Mesodermal cell (in vitro differentiated cells): ENCODE data around the gene CDH23.

Experiments
- H3K27ac ChIP-seq: 2 replicates; pipeline ENCODE4 v1.7.0; 2013; ENCODE audit warnings: mild to moderate bottlenecking, low read depth, low read length, moderate library complexity; ENCODE audit not compliant: severe bottlenecking
- H3K36me3 ChIP-seq: 2 replicates; pipeline ENCODE4 v1.7.1; 2013; ENCODE audit warnings: mild to moderate bottlenecking, low read length, moderate library complexity; ENCODE audit not compliant: control insufficient read depth, insufficient read depth
- H3K4me1 ChIP-seq: one replicate; pipeline ENCODE4 v1.7.1; 2013; ENCODE audit warnings: mild to moderate bottlenecking, low read length; ENCODE audit not compliant: insufficient read depth, control insufficient read depth, poor library complexity, severe bottlenecking
- H3K4me3 ChIP-seq: 2 replicates; pipeline ENCODE4 v1.7.0; 2013; ENCODE audit warnings: low read length, control low read depth, mild to moderate bottlenecking; ENCODE audit not compliant: insufficient read depth, poor library complexity, severe bottlenecking; ENCODE audit errors: extremely low read depth
- H3K9me3 ChIP-seq: 2 replicates; pipeline ENCODE4 v1.7.1; 2013; ENCODE audit warnings: mild to moderate bottlenecking, low read length, moderate library complexity; ENCODE audit not compliant: control insufficient read depth
- WGBS, 2 experiments: methylation state at CpG; one replicate each; pipeline ENCODE4 v1.1.5; 2013; ENCODE audit warnings: missing lambda C conversion rate in 2 of 2; ENCODE audit not compliant: insufficient coverage in 2 of 2; 5-methylcytosine and 5-hydroxymethylcytosine counted together

CDH23 gene

DNA sequence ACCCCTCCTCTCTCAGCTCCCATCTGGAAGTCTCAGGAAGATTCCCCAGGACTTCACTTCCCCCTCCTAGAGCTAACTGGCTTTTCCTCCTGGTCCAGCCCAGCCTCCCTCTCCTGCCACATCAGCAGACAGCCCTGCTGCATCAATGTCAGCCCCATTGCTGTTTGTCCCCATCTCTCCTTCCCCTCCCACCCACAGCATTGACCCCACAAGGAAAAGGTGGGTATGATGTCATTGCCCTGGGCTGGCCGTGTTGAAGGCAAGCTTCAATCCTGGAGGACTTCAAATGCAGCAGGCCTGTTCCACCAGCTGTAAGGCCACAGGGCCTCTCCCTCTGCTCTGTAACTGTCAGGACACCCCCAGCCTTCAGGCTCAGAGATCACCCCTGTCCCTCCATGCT is 256.3 kb downstream of the CDH23 start:
- H3K9me3 ChIP-seq = no peaks in the 10 kb centered on the region
- no peak overlapping the region for H3K27ac ChIP-seq
- 77 to 100% methylated on average over 1 of the region's 1 CpG for WGBS, 2 experiments

DNA sequence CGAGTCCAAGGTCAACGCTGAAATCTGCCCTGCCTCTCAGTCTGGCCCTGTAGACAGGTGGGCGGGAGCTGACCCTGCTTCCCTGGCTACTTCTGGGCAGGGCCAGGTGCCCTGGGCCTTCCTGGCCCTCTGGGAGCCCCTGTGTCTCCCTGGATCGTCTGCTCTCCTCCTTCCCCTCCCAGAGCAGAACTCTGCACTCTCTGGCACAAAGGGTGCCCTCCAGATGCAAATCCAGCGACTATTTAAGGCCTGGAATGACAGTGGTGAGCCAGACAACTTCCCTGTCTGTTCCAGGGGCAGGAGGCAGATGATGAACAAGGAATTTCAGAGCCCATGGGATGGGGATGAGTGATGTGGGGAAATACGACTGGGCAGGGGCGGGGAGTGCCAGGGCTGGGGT is 259.5 kb downstream of the CDH23 start:
- H3K4me3 ChIP-seq = no peak overlapping the region
- peaks cover 9% of the 10 kb centered on the region for H3K4me1 ChIP-seq
- WGBS, 2 experiments = 88 to 90% methylated on average over 6 to 7 of the region's 7 CpGs
- no peaks in the 10 kb centered on the region for H3K36me3 ChIP-seq
- H3K9me3 ChIP-seq = no peaks in the 10 kb centered on the region
- H3K27ac ChIP-seq = no peak overlapping the region

More for the DNA sequence above, 256.3 kb downstream of the CDH23 start:
- Histone ChIP-seq H3K36me3 (no peaks in the 10 kb centered on the region), H3K4me1 (peaks cover 8% of the 10 kb centered on the region), H3K4me3 (no peak overlapping the region)

DNA sequence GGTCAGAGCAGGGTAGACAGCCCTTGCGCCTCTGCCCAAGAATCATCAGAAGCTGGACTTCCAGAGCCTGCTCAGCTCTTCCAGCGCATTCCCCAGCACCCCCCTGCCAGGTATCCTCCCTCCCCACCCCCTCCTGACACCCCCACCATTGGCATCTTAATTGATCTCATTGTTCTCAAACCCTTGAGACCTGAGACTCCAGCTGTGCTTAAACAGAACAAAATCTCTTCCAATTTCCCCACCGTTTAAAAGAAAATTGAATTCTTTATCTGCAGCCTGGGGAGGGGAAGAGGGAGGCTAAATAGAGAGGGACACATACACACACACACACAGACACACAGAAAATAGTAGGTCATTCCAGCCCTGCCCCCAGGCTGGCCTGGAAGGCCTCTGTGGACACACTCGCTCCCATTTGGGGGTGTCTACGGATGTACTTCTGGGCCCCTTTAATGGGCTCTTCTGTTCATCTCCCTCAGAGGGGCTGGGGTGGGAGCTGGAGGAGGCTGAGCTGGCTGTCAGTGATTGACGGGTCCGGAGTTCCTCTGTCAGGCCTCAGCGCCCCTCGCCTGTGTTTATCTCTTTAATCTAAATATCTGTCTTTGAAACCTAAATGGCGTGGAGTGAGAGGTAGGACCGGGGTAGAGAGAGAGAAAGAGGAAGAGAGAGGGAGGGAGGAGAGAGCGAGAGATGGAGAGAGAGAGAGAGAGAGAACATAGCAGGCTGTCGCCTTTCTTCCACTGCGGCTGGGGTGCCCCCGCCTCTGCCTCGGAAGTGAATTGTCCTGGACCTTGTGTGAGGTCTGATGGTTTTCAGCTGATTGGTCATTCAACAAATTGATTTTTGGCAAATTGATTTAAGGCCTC is 261.1 kb downstream of the CDH23 start:
- WGBS, 2 experiments = 31 to 38% methylated on average over 9 to 10 of the region's 16 CpGs
- H3K4me3 ChIP-seq = no peak overlapping the region
- H3K27ac ChIP-seq = no peak overlapping the region
- peaks cover 9% of the 10 kb centered on the region for H3K4me1 ChIP-seq
- no peaks in the 10 kb centered on the region for H3K9me3 ChIP-seq
- H3K36me3 ChIP-seq = no peaks in the 10 kb centered on the region

DNA sequence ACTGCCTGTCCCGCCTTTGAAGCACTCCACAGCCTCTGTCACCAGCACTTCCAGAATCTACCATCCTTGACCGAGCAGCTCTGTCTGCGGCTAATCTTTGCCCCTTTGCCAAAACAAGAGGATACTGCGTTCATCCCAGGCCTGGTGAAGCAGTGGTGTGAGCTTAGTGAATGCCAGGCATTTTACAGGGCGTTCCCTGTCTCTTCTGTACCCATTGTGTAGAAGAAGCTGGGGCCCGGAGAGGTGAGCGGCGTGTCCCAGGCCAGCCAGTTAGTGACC is 261.7 kb downstream of the CDH23 start:
- Histone ChIP-seq H3K27ac (no peak overlapping the region), H3K4me1 (peaks cover 9% of the 10 kb centered on the region), H3K36me3 (no peaks in the 10 kb centered on the region), H3K4me3 (no peak overlapping the region), H3K9me3 (no peaks in the 10 kb centered on the region)
- 73 to 74% methylated on average over 6 to 8 of the region's 8 CpGs for WGBS, 2 experiments

DNA sequence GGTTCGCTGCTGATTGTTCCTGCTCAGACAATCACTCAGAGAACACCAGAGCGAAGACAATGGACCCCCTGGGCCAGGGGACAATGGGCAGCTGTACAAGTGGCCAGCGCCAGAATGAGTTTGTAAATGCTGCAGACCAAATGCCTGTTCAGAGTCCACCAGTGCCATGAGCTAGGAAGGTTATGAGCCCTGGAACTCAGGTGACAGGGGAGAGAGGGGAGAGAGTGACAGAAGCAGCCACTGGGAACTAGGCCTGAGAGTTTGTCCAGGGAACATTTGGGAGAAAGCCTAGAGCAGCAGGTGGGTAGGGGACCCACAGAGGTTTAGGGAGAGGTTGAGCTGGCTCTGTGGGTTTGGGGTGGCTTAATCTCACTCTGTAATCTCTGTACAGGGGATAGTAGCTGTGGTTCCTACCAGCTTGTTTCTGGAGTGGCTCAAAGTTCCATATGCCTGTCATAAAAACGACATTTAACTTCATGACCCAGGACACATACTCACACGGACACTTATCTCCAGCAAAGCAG is 262.5 kb downstream of the CDH23 start:
- no peaks in the 10 kb centered on the region for H3K9me3 ChIP-seq
- H3K27ac ChIP-seq = no peak overlapping the region
- WGBS, 2 experiments = 73 to 85% methylated on average over 4 of the region's 5 CpGs

DNA sequence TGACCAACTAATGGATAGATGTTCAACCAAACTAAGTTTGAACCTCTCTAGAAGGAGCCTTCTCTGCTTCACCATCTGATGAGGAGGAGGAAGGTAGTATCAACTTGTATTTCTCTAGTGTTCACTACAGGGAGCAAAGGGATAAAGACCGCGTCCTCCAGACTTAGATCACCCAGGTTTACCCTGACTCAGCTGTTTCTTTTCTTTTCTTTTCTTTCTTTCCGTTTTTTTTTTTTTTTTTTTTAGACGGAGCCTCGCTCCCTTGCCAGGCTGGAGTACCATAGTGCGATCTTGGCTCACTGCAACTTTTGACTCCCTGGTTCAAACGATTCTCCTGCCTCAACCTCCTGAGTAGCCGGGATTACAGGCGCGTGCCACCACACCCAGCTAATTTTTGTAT is 263.0 kb downstream of the CDH23 start:
- Histone ChIP-seq H3K27ac (no peak overlapping the region), H3K36me3 (no peaks in the 10 kb centered on the region), H3K4me1 (peaks cover 9% of the 10 kb centered on the region), H3K4me3 (no peak overlapping the region), H3K9me3 (no peaks in the 10 kb centered on the region)
- WGBS, 2 experiments = 81 to 95% methylated on average over 3 to 6 of the region's 10 CpGs

More for the DNA sequence above, 262.5 kb downstream of the CDH23 start:
- no peaks in the 10 kb centered on the region for H3K36me3 ChIP-seq
- H3K4me1 ChIP-seq = peaks cover 9% of the 10 kb centered on the region
- H3K4me3 ChIP-seq = no peak overlapping the region

DNA sequence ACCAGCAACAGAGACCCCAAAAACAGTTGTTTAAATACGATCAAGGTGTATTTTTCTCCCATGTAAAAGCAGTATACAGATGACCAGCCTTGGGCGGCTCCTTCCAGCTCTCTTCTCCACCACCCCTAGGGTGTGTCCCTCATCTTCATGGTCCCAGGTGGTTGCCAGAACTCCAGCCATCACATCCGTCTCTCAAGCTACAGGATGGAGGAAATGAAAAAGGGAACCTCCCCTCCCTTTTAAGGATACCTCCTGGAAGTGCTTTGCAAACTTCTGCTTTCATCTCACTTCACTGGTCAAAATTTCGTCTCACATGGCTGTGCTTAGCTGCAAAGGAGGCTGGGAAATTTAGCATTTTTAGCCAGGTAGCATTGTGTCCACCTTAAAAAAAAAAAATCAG is 263.6 kb downstream of the CDH23 start:
- no peaks in the 10 kb centered on the region for H3K9me3 ChIP-seq
- H3K36me3 ChIP-seq = no peaks in the 10 kb centered on the region
- no peak overlapping the region for H3K4me3 ChIP-seq
- no peak overlapping the region for H3K27ac ChIP-seq
- H3K4me1 ChIP-seq = peaks cover 9% of the 10 kb centered on the region
- WGBS, 2 experiments = 97 to 100% methylated on average over 3 to 4 of the region's 4 CpGs

DNA sequence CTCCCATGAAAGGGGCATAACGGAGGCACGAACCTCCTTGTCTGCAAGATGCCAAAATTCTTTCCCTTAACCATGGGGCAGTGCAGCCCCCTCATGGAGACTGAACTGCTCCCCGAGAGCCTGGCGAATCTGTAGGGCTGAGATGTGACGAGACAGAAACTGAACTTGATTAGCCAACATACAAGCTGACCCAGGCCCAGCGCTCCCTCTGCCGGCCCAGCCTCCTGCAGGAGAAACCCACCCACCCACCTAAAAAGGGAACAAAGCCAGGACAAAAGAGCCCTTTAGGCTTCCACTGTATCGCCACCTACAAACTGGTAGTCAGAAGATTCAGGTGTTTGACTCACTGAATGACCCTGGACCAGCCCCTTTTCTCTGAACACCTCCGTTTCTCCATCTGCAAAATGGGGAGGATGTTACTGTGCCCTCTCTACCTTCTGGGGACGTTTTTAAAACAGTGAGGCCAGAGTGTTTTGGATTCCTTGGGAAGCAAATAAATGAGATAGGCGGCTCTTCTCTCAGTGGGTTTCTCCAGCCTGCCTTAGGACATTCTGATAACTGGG is 264.4 kb downstream of the CDH23 start:
- H3K4me1 ChIP-seq = peaks cover 9% of the 10 kb centered on the region
- H3K36me3 ChIP-seq = no peaks in the 10 kb centered on the region
- no peak overlapping the region for H3K4me3 ChIP-seq
- no peak overlapping the region for H3K27ac ChIP-seq
- WGBS, 2 experiments = 46 to 63% methylated on average over 6 to 8 of the region's 11 CpGs
- no peaks in the 10 kb centered on the region for H3K9me3 ChIP-seq

DNA sequence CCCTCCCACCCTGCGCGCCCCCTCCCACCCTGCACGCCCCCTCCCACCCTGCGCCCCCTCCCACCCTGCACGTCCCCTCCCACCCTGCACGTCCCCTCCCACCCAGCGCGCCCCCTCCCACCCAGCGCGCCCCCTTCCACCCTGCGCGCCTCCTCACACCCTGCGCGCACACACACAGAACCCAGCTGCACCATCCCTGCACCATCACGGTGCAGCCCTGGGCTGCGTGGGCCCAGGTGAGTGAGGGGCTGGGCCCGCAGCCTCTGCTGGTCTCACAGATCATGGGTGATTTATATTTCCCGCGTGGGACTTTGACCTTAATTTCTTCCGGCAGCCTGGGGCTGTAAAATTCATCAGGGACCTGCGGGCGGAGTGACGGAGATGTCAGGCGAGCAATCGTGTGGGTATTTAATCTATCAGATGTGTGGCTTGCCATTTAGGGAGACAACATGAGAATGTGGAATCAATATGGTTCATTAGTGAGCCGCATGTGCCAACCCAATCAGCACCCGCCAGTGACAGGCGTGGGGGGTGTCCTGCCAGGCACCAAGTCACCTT is 265.1 kb downstream of the CDH23 start:
- Histone ChIP-seq H3K27ac (no peak overlapping the region), H3K36me3 (no peaks in the 10 kb centered on the region), H3K4me1 (peaks cover 9% of the 10 kb centered on the region), H3K9me3 (no peaks in the 10 kb centered on the region), H3K4me3 (no peak overlapping the region)
- WGBS, 2 experiments = 93 to 94% methylated on average over 15 to 18 of the region's 28 CpGs

DNA sequence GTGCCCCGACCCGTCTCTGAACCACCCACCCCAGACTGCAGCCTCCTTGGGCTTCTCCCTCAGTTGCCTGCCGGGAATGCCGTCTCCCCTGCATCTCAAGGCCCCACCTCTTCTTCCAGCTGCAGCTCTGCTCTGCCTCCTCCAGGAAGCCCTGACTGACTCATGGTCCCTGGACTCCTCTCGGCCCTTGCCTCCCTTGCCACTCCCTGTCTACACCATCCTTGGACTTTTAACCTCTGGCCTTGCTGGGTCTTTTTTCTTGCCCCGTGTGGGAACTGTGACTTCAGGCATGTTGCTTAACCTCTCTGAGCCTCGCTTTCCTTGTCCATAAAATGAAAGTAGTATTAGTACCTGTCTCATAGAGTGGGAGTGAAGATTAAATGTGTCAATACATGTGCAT is 266.6 kb downstream of the CDH23 start:
- H3K36me3 ChIP-seq = no peaks in the 10 kb centered on the region
- H3K4me1 ChIP-seq = no peaks in the 10 kb centered on the region
- no peak overlapping the region for H3K4me3 ChIP-seq
- no peak overlapping the region for H3K27ac ChIP-seq
- H3K9me3 ChIP-seq = no peaks in the 10 kb centered on the region
- WGBS, 2 experiments = 69 to 76% methylated on average over 2 to 7 of the region's 7 CpGs

DNA sequence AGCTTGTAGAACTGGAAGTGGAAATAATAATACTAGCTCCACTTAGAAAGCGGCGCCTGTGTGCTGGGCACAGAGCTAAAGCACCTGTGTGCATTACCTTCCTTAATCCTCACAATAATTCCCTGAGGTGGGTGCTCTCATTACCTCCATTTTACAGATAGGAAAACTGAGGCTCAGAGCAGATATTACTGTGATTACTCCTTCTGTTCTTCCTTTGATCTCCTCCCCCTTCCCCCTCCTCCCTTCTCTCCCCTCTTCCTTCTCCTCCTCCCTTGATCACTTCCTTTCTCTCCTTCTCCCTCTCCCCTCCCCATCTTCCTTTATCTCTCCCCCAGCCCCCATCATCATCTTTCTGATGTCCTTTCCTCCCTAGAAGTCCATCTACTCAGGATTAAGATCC is 267.9 kb downstream of the CDH23 start:
- H3K27ac ChIP-seq = no peak overlapping the region
- H3K36me3 ChIP-seq = no peaks in the 10 kb centered on the region
- 100% methylated on average over 2 of the region's 2 CpGs; no CpG with 5 or more reads in 1 of the 2 experiments for WGBS, 2 experiments
- no peak overlapping the region for H3K4me3 ChIP-seq
- H3K4me1 ChIP-seq = no peaks in the 10 kb centered on the region
- no peaks in the 10 kb centered on the region for H3K9me3 ChIP-seq
